Measurements from ENCODE around the gene EZH1. TPM values are rescaled to one million over a fixed set of nuclear protein-coding genes. Genes with fewer than 3 reads are reported as not detected.
A peak's percentile ranks its signal among the peaks of the same experiment; 100 is the strongest.
"Not testable (repeated sequence)": the region's sequence is repeated elsewhere in the genome, so short reads cannot be mapped to it uniquely, and the experiment has no call there.

EZH1 gene
- total RNA-seq, 1 experiment from 2014 or later, result 31.7 TPM

GRCh38 chr17:42669977-42670788, 74.7 kb downstream of the EZH1 start:
- CTCF ChIA-PET, result interaction anchor here (0.7 to 2.4 kb wide), 5 partner anchors 10 to 102 kb away, joined by 3 to 10 read pairs (median 3); partner anchors contain the start of gene PSMC3IP
- BruUV-seq (replicated peaks), result no TSS peak
- POLR2A ChIA-PET, result interaction anchor here (0.8 to 3.9 kb wide), 3 partner anchors 9 to 93 kb away, joined by 3 to 37 read pairs (median 4); partner anchors contain the start of genes PSMC3IP, RETREG3 and TUBG1
- intact Hi-C loops (cut with micrococcal nuclease), result no loop called here
- TF ChIP-seq CTCF (IDR thresholded peaks at IDR 0.05; ENCODE audit: unreplicated experiment), result no peak
- DNase-seq (ENCODE audit: unreplicated experiment), result no peak
- Mint-ChIP-seq H3K36me3 (ENCODE audit: insufficient read depth, unreplicated experiment) (peaks cover 58% of the 10 kb centered on the region), H3K4me1 (ENCODE audit: insufficient read depth, unreplicated experiment) (peaks cover 42% of the 10 kb centered on the region), H3K9me3 (ENCODE audit: unreplicated experiment) (no peaks in the 10 kb centered on the region), H3K27ac (ENCODE audit: low read depth, unreplicated experiment) (no peak overlapping the region), H3K4me3 (ENCODE audit: unreplicated experiment) (no peak overlapping the region), H3K27me3 (ENCODE audit: insufficient read depth, unreplicated experiment) (no peaks in the 10 kb centered on the region)

- no peak for DNase-seq (ENCODE audit: unreplicated experiment)
- peaks cover 61% of the 10 kb centered on the region for H3K36me3 Mint-ChIP-seq (ENCODE audit: insufficient read depth, unreplicated experiment)
- H3K9me3 Mint-ChIP-seq (ENCODE audit: unreplicated experiment), result no peaks in the 10 kb centered on the region
- H3K27me3 Mint-ChIP-seq (ENCODE audit: insufficient read depth, unreplicated experiment), result no peaks in the 10 kb centered on the region
- TF ChIP-seq CTCF (IDR thresholded peaks at IDR 0.05; ENCODE audit: unreplicated experiment), result no peak
- intact Hi-C loops (cut with micrococcal nuclease), result no loop called here
- H3K4me3 Mint-ChIP-seq (ENCODE audit: unreplicated experiment), result no peak overlapping the region
- peaks cover 38% of the 10 kb centered on the region for H3K4me1 Mint-ChIP-seq (ENCODE audit: insufficient read depth, unreplicated experiment)
- H3K27ac Mint-ChIP-seq (ENCODE audit: low read depth, unreplicated experiment), result peak overlapping the region; percentile 89
- POLR2A ChIA-PET, result interaction anchor here (0.8 to 3.9 kb wide), 4 partner anchors 9 to 92 kb away, joined by 3 to 37 read pairs (median 5); partner anchors contain the start of genes PSMC3IP, RETREG3 and TUBG1
- CTCF ChIA-PET, result interaction anchor here (0.7 to 2.4 kb wide), 5 partner anchors 10 to 91 kb away, joined by 3 to 10 read pairs (median 6); partner anchors contain the start of gene PSMC3IP
- BruUV-seq (replicated peaks), result no TSS peak
Observed at GRCh38 chr17:42669705-42669976, 75.2 kb downstream of the EZH1 start.

- Mint-ChIP-seq H3K27ac (ENCODE audit: low read depth, unreplicated experiment) (peak overlapping the region; percentile 61), H3K4me3 (ENCODE audit: unreplicated experiment) (peak overlapping the region; percentile 18), H3K27me3 (ENCODE audit: insufficient read depth, unreplicated experiment) (no peaks in the 10 kb centered on the region), H3K9me3 (ENCODE audit: unreplicated experiment) (no peaks in the 10 kb centered on the region), H3K4me1 (ENCODE audit: insufficient read depth, unreplicated experiment) (peaks cover 28% of the 10 kb centered on the region), H3K36me3 (ENCODE audit: insufficient read depth, unreplicated experiment) (peaks cover 74% of the 10 kb centered on the region)
- POLR2A ChIA-PET, result interaction anchor here (0.6 to 3.9 kb wide), 20 partner anchors 9 to 331 kb away, joined by 3 to 37 read pairs (median 6); partner anchors contain the start of genes NAGLU, PLEKHH3, PSMC3IP and RETREG3
- intact Hi-C loops (cut with micrococcal nuclease), result no loop called here
- peak; percentile 98 for DNase-seq (ENCODE audit: unreplicated experiment)
- no TSS peak for BruUV-seq (replicated peaks)
- CTCF ChIA-PET, result interaction anchor here (0.7 to 1.5 kb wide), 4 partner anchors 9 to 891 kb away, joined by 3 to 8 read pairs (median 4); no protein-coding TSS in a partner anchor
- TF ChIP-seq CTCF (IDR thresholded peaks at IDR 0.05; ENCODE audit: unreplicated experiment), result no peak
Observed at GRCh38 chr17:42667088-42667951, 77.5 kb downstream of the EZH1 start.

GRCh38 chr17:42666126-42666525, 78.7 kb downstream of the EZH1 start:
- not testable (repeated sequence) for DNase-seq (ENCODE audit: unreplicated experiment)

More at GRCh38 chr17:42666126-42666525, 78.7 kb downstream of the EZH1 start:
- POLR2A ChIA-PET, result interaction anchor here (0.9 to 3.9 kb wide), 6 partner anchors 10 to 103 kb away, joined by 3 to 37 read pairs (median 13); partner anchors contain the start of genes PSMC3IP, RETREG3 and TUBG1
- Mint-ChIP-seq H3K27ac (ENCODE audit: low read depth, unreplicated experiment) (peak overlapping the region; percentile 61), H3K36me3 (ENCODE audit: insufficient read depth, unreplicated experiment) (peaks cover 71% of the 10 kb centered on the region), H3K4me1 (ENCODE audit: insufficient read depth, unreplicated experiment) (peaks cover 26% of the 10 kb centered on the region)
- CTCF ChIA-PET, result interaction anchor here (1.3 kb wide), 1 partner anchor 88 kb away, joined by 5 read pairs; no protein-coding TSS in a partner anchor
- intact Hi-C loops (cut with micrococcal nuclease); H3K27me3 Mint-ChIP-seq (ENCODE audit: insufficient read depth, unreplicated experiment); H3K9me3 Mint-ChIP-seq (ENCODE audit: unreplicated experiment); H3K4me3 Mint-ChIP-seq (ENCODE audit: unreplicated experiment): not testable (repeated sequence)
- TSS peak; percentile 25 for BruUV-seq (replicated peaks)

Measured in MCF 10A (cell line).